HG03442 (cell line): Measurements from ENCODE around the gene RAVER2.
"Not testable (repeated sequence)": the region's sequence is repeated elsewhere in the genome, so short reads cannot be mapped to it uniquely, and the experiment has no call there.

Experiments used
- ATAC-seq: cut with Tn5 transposase; IDR thresholded peaks from one replicate; pipeline ENCODE4 v1.9.1; 2021; ENCODE audit warnings: mild to moderate bottlenecking, moderate library complexity; ENCODE audit not compliant: unreplicated experiment

The RAVER2 gene, protein sequence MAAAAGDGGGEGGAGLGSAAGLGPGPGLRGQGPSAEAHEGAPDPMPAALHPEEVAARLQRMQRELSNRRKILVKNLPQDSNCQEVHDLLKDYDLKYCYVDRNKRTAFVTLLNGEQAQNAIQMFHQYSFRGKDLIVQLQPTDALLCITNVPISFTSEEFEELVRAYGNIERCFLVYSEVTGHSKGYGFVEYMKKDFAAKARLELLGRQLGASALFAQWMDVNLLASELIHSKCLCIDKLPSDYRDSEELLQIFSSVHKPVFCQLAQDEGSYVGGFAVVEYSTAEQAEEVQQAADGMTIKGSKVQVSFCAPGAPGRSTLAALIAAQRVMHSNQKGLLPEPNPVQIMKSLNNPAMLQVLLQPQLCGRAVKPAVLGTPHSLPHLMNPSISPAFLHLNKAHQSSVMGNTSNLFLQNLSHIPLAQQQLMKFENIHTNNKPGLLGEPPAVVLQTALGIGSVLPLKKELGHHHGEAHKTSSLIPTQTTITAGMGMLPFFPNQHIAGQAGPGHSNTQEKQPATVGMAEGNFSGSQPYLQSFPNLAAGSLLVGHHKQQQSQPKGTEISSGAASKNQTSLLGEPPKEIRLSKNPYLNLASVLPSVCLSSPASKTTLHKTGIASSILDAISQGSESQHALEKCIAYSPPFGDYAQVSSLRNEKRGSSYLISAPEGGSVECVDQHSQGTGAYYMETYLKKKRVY

DNA sequence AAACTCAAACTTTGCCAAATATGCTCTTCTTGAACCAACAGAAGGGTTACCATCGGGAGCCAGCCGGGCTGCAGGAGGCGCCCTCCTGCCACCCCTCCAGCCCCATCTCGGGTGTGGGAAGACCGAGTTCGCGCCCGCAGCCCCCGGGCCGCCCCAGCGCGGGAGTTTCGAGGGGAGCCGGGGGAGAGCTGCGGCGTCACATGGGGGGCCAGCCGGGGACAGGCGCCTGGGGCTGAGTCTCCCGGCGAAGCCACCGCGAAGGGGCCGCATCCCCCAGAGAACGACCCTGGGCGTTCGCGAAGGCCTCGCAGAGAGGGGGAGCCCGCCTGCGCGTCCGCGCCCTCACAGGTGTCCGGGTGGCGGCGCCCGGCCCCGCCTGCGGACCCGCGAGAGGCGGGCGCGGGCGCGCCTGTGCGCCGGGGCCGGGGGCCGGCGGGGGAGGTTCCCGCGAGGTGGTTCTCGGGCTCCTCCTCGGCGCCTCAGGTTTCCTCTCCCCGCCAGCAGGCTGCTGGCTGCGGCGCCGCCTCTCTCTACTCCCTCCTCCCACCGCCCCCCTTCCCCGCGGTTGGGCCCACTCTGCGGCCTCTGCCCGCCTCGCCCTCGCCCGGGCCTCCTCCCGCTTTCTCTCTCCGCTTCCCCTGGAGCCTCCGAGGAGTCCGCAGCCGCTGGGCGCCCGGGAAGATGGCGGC lies at the start of gene RAVER2:
TSS of gene RAVER2 (plus strand) at position 584 of the 689 bp plus-strand sequence. CDS start at position 682, 98 bp downstream.
- no peak for ATAC-seq

DNA sequence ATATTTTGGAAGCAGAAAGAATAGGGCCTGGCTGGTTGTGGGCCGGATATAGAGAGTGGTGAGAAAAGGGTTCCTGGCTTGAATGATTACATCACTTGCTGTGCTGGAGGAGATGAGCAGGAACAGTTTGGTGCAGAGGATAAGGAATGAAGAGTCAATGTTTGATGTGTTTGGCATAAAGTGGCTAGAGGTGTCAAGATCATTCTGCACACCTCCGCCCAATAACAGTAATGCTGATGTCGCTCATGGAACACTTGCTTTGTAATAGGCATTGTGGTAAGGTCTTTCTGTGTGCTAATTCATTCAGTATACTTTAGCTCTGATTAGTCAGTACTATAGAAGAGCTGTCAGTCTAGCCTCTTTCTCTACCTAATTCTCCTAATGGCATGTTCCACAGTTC lies 48.0 kb upstream of the RAVER2 start:
- ATAC-seq = no peak

DNA sequence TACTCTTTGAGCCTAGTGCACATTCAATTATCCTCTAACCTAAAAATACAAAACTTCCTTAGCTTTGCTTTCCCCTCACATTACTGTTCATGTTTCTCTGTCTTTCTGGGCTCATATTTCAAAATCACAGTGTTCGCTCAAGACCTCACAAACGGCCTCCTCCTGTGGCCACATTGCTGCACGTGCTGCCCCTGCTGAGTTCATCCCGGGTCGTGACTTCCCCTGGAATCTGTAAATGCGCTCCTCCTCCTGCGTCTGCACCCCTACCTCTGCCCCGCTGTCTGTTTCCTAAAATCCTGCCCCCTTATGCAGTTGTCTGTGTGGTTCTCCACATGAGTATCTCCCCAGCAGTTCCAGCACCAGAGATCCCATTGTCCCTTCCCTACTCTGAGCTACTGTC lies 45.5 kb upstream of the RAVER2 start:
- ATAC-seq = no peak

DNA sequence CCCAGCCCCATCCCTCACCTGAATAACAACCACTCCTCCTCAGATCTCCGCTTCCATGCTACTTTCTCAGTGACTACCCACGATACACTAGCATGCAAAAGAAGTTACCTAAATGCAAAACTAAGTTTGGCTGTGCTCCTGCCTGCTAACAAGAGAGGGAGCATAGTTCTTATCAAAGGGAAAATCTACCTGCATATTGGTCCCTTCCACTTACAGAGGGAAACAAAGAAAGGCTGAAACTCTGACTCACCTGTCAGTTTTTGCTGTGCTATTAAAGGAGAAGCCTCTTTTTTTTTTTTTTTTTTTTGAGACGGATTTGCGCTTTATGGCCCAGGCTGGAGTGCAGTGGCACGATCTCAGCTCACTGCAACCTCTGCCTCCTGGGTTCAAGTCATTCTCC lies 43.8 kb upstream of the RAVER2 start:
- no peak for ATAC-seq

DNA sequence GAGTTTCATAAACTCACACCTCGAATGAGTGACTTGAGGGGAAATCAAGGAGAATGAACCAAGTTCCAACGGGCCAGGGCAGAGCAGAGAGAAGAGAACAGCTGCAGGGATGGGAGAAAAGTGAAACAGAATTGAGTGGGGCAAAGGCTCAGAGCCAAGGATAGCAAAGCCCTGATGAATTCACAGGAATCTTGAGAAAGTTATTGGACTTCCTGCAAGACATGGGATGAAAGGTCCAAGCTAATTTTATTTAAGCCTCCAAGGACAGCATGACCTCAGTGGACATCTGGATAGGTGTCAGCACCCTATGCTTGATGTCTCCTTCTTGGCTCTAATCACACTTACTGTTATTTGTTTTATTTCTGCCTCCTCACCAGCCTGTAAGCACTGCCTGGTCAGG lies 43.0 kb upstream of the RAVER2 start:
- ATAC-seq = no peak

DNA sequence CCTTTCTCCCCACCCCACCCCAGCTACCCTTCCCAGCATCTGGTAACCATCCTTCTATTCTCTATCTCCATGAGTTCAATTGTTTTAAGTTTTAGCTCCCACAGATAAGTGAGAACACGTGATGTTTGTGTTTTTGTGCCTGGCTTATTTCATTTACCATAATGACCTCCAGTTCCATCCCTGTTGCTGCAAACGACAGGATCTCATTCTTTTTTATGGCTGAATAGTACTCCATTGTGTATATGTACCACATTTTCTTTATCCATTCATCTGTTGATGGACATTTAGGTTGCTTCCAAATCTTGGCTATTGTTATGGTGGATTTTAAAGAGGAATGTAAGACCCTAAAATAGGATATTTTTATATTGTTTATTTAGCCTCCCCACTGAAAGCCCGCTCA lies 42.2 kb upstream of the RAVER2 start:
- ATAC-seq = not testable (repeated sequence)

DNA sequence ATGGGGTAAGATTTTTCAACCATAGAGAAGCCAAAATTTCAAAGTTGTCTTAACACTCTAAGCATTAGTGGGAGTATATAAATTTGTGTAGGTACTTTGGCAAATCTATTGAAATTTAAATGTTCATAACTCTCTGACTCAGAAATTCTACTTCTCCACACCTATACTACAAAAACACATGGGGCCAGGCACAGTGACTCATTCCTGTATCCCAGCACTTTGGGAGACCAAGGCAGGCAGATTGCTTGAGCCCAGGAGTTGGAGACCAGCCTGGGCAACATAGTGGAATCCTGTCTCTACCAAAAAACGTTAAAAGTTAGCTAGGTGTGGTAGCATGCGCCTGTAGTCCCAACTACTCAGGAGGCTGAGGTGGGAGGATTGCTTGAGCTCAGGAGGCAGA lies 41.3 kb upstream of the RAVER2 start:
- ATAC-seq = no peak

DNA sequence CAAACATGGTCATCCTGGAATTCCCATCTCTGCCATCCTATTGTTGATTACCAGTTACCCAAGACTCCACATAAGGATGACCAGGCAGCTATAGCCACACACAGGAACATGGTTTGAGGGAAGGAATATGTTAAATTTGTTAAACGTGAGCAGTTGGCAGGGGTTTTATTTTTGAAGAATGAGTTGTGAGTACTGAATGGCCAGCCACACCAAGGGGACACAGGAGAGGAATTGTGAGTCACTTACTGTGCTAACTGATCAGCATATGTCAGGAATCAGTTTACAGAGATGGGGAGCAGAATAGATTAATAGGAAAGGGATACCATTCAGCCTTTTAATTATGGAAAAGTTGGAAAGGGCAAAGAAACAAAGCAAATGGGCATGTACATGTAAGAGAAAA lies 39.3 kb upstream of the RAVER2 start:
- no peak for ATAC-seq

DNA sequence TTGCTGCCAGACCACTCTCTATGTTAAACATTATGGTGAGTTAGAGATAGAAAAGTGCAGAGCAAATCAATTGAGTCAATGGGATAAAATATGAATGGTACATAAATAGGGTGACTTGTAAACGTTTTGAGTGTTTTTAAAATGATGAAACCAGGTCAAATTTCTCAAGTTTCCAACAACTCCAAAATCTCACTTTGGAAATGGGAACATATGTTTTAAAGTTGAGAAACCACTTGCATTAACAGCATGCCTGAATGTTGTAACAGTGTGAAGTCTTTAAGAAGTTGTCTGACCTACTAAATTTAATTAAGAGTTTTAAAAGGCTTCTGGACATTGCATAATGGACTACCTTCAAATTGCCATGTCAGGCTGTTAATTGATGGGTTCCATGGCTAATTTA lies 33.6 kb upstream of the RAVER2 start:
- ATAC-seq = no peak

DNA sequence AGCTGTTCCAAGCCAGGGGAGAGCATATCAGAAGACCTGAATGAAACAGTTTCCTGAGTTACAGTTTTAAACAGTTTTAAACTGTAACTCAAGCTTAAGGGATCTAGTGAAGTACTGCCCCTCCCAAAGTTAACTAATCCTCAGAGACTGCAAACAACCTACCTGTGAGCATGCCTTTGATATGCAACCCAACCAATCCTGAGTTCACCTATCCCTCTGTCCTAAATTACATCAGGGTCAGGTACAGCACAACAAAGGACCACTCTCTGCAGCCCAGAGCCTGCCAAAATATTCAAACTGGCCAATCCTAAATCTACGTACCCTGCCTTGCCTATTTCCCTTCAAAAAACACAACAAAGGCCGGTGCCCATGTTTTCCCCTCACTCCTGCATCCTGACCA lies 32.8 kb upstream of the RAVER2 start:
- ATAC-seq = no peak

DNA sequence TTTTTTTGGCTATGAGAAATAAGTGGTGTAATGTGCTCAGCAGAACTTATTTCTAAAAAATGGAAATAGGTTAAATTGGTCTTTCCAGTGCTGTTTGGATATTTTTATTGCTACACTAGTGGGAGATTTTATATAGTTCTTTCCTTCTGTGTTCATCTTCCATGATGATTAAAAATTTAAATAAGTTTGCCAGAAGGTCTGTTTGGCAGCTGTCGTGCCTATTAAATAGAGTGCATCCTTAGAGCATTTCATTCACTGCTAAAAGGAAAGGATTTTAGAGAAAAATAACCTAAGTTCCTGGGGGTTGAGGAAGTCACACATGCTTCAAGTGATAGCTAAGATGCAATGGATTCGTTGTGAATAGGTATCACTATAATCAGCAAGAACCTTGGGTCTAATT lies 29.7 kb upstream of the RAVER2 start:
- no peak for ATAC-seq

DNA sequence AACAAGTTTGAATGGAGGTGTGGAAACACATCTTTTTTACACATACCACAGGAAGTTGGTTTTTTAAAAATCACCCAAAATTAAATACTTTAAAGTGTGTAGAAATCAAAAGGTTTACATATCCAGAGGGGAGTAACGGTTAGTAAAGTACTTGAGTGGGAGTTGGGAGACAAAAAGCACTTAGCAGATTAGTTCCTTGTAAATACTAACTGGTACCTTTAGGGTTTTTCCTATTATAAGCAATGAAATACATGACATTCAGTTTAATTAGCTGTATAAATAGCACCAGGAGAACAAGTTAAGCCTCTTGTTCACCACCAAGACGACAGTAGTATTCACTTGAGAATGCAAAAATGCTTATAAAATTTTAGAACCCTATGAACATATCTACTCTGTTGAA lies 23.7 kb upstream of the RAVER2 start:
- no peak for ATAC-seq

DNA sequence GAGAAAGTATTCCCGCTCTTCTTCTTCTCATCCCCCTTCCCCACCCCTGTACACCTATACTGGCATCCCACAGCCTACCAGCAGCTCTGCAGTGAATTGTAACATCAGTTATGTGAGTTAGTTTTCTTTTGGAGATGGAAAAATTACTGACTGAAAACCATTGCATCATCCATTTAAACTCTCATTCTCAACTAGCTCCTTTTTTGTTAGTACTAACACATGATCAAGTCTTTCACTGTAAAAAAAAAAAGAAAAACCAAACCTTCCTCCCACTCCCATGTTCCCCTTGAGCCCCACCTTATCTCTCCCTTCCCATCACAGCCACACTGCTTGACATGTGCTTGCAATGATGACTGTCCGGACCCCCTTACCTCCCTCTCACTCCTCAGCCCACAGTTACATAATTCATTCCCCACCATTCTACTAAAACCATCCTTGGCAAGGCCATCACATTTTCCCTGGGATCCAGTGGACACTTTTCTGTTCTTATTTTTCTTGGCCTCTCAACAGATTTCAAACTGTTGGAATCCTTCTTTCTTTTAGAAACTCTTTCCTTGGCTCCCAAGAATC lies 23.2 kb upstream of the RAVER2 start:
- ATAC-seq = no peak

DNA sequence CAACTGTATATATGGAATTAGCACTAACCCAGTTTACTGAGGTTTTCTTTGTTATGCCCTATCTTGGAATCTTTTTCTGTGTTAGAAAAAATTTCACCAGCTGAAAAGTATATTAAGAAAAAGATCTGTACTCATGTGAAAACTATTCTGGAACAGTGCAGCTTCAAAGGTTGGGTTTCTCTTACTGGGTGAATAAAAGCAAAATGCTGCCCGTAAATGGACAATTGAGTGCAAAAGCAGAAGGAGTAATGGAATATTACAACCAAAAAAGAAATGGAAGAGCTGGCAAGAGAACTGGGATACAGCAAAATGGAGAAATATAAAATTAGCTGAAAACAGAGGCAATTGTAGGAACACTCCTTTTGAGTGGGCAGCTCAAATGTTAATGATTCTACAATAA lies 17.0 kb upstream of the RAVER2 start:
- ATAC-seq = no peak

DNA sequence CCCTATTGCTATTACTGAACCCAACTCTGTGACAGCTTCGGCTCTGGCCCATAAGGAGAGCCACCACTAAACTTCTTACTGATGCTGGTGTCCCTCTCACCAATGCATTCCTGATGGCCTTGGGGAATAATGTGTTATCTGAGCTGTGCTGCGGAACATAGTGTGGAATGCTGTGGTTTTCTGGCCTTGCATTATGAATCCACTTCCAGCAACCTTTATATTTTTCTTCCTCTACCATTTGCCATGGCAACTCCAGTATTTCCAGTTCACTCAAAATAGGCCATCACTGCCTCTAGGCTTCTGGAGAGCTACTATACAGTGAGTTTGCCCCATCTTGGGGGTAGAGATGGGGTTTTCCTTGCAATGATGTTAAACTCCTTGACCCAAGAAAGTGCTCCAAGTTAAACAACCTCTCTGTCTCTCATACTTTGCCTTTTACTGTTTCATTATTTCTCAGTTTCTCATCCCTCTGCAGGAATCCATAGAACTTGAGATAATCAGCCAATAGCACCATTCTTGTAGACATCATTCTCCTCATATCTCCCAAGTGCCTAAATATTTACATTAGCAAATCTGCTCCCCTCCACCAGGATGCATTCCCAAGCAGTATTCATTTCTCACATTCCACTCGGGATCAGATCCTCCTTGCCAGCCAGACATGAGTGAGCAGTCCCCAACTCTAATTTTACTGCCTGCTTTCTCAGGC lies 11.1 kb upstream of the RAVER2 start:
- no peak for ATAC-seq

DNA sequence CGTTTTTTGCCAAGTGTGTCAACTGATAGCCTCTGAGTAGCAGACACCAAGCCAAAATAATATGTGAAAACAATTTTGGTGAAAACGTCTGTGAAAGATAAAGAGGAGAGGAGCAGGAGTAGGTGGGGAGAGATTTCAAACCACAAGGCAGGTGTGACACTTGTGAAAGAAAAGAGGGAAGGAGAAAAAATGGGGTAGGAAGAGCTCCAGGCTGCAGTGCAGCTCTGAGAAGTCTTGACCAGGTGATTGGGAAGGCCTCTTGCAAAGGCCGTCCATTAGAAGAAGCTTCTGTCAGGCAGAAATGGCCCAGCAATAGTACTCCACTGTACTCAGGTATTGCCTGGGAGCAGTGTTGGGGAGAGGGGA lies 10.6 kb upstream of the RAVER2 start:
- no peak for ATAC-seq

DNA sequence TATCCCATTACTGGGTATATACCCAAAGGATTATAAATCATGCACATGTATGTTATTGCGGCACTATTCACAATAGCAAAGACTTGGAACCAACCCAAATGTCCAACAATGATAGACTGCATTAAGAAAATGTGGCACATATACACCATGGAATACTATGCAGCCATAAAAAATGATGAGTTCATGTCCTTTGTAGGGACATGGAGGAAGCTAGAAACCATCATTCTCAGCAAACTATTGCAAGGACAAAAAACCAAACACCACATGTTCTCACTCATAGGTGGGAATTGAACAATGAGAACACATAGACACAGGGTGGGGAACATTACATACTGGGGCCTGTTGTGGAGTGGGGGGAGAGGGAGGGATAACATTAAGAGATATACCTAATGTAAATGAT lies 4.2 kb upstream of the RAVER2 start:
- not testable (repeated sequence) for ATAC-seq

DNA sequence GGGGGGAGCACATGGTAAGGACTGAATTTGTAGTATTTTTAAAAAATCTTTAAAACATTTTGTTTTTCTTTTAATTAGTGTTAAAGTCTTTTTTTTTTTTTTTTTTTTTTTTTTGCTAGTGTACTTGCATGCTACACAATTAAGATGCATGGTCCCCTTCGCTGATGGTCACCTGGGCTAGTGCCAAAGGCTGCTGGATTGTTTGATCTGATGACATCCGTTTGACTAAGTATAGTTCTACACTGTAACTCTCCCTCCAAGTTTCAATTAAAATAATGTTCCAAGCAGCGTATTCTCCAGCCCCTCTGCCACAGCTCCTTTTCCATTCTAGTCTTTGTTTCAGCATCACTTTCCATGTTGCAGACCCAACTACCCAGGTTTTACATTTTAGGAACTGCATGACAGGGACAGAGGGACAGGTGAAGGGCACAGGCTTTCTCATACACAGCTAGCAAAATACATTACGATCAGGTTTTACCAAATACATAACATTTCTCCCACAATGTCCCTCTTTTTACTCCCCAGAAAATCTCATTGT lies 852 bp upstream of the RAVER2 start:
- no peak for ATAC-seq

DNA sequence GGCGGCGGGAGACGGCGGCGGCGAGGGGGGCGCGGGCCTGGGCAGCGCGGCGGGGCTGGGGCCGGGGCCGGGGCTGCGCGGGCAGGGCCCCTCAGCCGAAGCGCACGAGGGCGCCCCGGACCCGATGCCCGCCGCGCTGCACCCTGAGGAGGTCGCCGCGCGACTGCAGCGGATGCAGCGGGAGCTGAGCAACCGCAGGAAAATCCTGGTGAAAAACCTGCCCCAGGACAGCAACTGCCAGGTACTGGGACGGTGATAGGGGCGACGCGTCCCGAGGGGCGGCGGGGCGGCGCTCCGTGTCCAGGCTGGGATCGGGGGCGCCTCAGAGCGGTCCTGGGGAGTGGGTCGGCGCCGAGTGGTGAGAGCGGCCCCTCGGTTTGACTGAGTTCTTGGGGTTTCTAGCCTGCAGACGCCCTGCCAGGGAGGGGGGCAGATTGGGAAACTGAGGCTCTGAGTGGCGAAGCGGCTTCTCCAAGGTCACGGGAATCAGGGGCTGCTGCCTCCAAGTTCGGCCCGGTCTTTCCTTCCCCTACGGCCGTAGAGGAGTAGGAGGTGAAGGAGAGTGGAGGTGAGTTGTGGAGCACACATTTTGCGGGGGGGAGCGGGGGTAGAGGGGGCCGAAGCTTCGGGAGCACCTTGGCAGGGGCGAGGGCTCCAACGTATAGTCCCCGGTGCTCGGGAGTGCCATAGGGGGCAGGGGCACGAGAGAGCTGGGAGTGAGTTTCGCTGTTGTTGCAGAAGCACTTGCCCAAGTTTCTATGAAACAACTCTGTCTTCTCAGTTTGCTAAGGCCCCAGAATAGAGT lies 508 bp downstream of the RAVER2 start:
- no peak for ATAC-seq
